Bronchial epithelial cell (primary cell): ENCODE results near the gene MVK. TPM values are rescaled to one million over a fixed set of nuclear protein-coding genes. Genes with fewer than 3 reads are reported as not detected.

ENCODE experiments used
- DNase-seq: peaks from one replicate; pipeline ENCODE4 v3.0.0-alpha.2; 2010; ENCODE audit warnings: low read depth
- FAIRE-seq: peaks from 2 replicates; lab custom pipeline; 2011; peaks lifted over from hg19 to GRCh38; lab: Jason Lieb, UNC
- H3K27me3 ChIP-seq: 2 replicates; pipeline ENCODE4 v1.5.1; 2011; ENCODE audit warnings: low read length; ENCODE audit not compliant: control insufficient read depth, insufficient read depth
- H3K36me3 ChIP-seq: 2 replicates; pipeline ENCODE4 v1.5.1; 2011; ENCODE audit warnings: low read length; ENCODE audit not compliant: control insufficient read depth, insufficient read depth
- H3K4me3 ChIP-seq: 2 replicates; pipeline ENCODE4 v1.5.1; 2011; ENCODE audit warnings: mild to moderate bottlenecking, low read depth, low read length, control low read depth
- CTCF ChIP-seq: IDR thresholded peaks from 2 replicates; pipeline ENCODE4 v1.5.1; 2011; ENCODE audit warnings: mild to moderate bottlenecking, moderate library complexity, low read length, control low read depth, inconsistent platforms; ENCODE audit not compliant: insufficient read depth, severe bottlenecking
- total RNA-seq: library from RNA; depleted of rRNA; stranded (reverse); fragments of >200 nt; gene quantifications from 2 replicates; pipeline ENCODE4 v1.2.1, GENCODE V29; 2014

Gene MVK
- total RNA-seq, 1 donor from 2014 or later: 16.1 TPM

- Histone ChIP-seq H3K4me3 (no peak overlapping the region), H3K27me3 (no peaks in the 10 kb centered on the region), H3K36me3 (peaks cover 13% of the 10 kb centered on the region)
- no peak for TF ChIP-seq CTCF
- no peak for FAIRE-seq
- no peak for DNase-seq
Measured at GRCh38 chr12:109531411-109531810, 42.2 kb upstream of the MVK start.

GRCh38 chr12:109532721-109533486 is 40.7 kb upstream of the MVK start:
- Histone ChIP-seq H3K27me3 (no peaks in the 10 kb centered on the region), H3K36me3 (peaks cover 9% of the 10 kb centered on the region), H3K4me3 (no peak overlapping the region)
- no peak for TF ChIP-seq CTCF
- DNase-seq (no peak), FAIRE-seq (no peak)

GRCh38 chr12:109533487-109533740 is 40.2 kb upstream of the MVK start:
- no peak overlapping the region for H3K4me3 ChIP-seq
- no peak for FAIRE-seq
- no peak for DNase-seq
- no peaks in the 10 kb centered on the region for H3K27me3 ChIP-seq
- H3K36me3 ChIP-seq: peaks cover 9% of the 10 kb centered on the region
- no peak for TF ChIP-seq CTCF

GRCh38 chr12:109534456-109534855 is 39.1 kb upstream of the MVK start:
- no peak for FAIRE-seq
- Histone ChIP-seq H3K36me3 (peaks cover 9% of the 10 kb centered on the region), H3K27me3 (no peaks in the 10 kb centered on the region)

GRCh38 chr12:109535231-109535862 is 38.2 kb upstream of the MVK start:
- no peak for FAIRE-seq
- Histone ChIP-seq H3K4me3 (no peak overlapping the region), H3K36me3 (peaks cover 7% of the 10 kb centered on the region), H3K27me3 (no peaks in the 10 kb centered on the region)
- no peak for DNase-seq
- TF ChIP-seq CTCF: no peak

More at GRCh38 chr12:109534456-109534855, 39.1 kb upstream of the MVK start:
- no peak for DNase-seq
- H3K4me3 ChIP-seq: no peak overlapping the region
- no peak for TF ChIP-seq CTCF
